Naive thymus-derived CD4-positive, alpha-beta T cell (primary cell): ENCODE data around the gene SHLD2. TPM values are rescaled to one million over a fixed set of nuclear protein-coding genes. Genes with fewer than 3 reads are reported as not detected.
"Not testable (repeated sequence)": the region's sequence is repeated elsewhere in the genome, so short reads cannot be mapped to it uniquely, and the experiment has no call there.

Source experiments
- ATAC-seq: fragments of 150-1000 bp; cut with Tn5 transposase; 2 replicates; pipeline ENCODE4 v1.10.0; 2021; ENCODE audit warnings: mild to moderate bottlenecking, moderate library complexity
- CTCF ChIA-PET: fragments of 350-600 bp; sonication (Branson Sonifier 250); formaldehyde crosslinking; loops from one replicate; lab custom pipeline; 2021; ENCODE audit warnings: antibody characterized with exemption; lab: Charles Lee
- POLR2A ChIA-PET: fragments of 350-600 bp; sonication (Branson Sonifier 250); formaldehyde crosslinking; loops from one replicate; lab custom pipeline; 2021; ENCODE audit warnings: antibody characterized with exemption, inconsistent platforms; lab: Charles Lee
- DNase-seq, 9 donors: peaks; one replicate each; pipeline versions ENCODE4 v3.0.0 to v3.0.0-alpha.2; 2020 to 2022; ENCODE audit warnings: mixed read lengths in 1 of 9
- H3K27ac ChIP-seq: one replicate; pipeline ENCODE4 v1.7.0; 2013; ENCODE audit warnings: mild to moderate bottlenecking, low read depth, low read length, moderate library complexity
- H3K27me3 ChIP-seq, 2 donors: one replicate each; pipeline ENCODE4 v1.7.0; 2013; ENCODE audit warnings: low read length in 2 of 2, mild to moderate bottlenecking in 2 of 2, moderate library complexity in 2 of 2; ENCODE audit not compliant: control insufficient read depth in 2 of 2, insufficient read depth in 2 of 2
- H3K36me3 ChIP-seq, 3 experiments: 1 replicate in 2 of 3; 2 replicates in 1 of 3; pipeline ENCODE4 v1.7.0; 2013; ENCODE audit warnings: low read length in 3 of 3, mild to moderate bottlenecking in 3 of 3, moderate library complexity in 1 of 3; ENCODE audit not compliant: insufficient read depth in 3 of 3, control insufficient read depth in 2 of 3
- H3K4me1 ChIP-seq, 2 donors: one replicate each; pipeline ENCODE4 v1.7.0; 2013; ENCODE audit warnings: low read length in 2 of 2, mild to moderate bottlenecking in 2 of 2, moderate library complexity in 1 of 2; ENCODE audit not compliant: control insufficient read depth in 2 of 2, insufficient read depth in 2 of 2
- H3K4me3 ChIP-seq: 2 replicates; pipeline ENCODE4 v1.7.0; 2013; ENCODE audit warnings: mild to moderate bottlenecking, low read length
- H3K9me3 ChIP-seq, 3 experiments: 1 replicate in 2 of 3; 2 replicates in 1 of 3; pipeline ENCODE4 v1.7.0; 2013; ENCODE audit warnings: low read length in 3 of 3; ENCODE audit not compliant: control insufficient read depth in 2 of 3
- H3K27ac Mint-ChIP-seq, 9 donors: one replicate each; pipeline ENCODE4 v1.8.0; 2020 to 2022; ENCODE audit warnings: mixed read lengths in 9 of 9, mild to moderate bottlenecking in 8 of 9, moderate library complexity in 5 of 9, inconsistent platforms in 2 of 9
- H3K27me3 Mint-ChIP-seq, 5 donors: one replicate each; pipeline ENCODE4 v1.8.0; 2021 to 2022; ENCODE audit warnings: mixed read lengths in 5 of 5, mild to moderate bottlenecking in 1 of 5
- H3K36me3 Mint-ChIP-seq, 5 donors: one replicate each; pipeline ENCODE4 v1.8.0; 2020 to 2022; ENCODE audit warnings: mixed read lengths in 5 of 5, mild to moderate bottlenecking in 3 of 5, inconsistent platforms in 1 of 5
- H3K4me1 Mint-ChIP-seq, 7 donors: one replicate each; pipeline ENCODE4 v1.8.0; 2020 to 2022; ENCODE audit warnings: mixed read lengths in 7 of 7, mild to moderate bottlenecking in 3 of 7, inconsistent platforms in 1 of 7
- H3K4me3 Mint-ChIP-seq, 10 donors: one replicate each; pipeline ENCODE4 v1.8.0; 2020 to 2022; ENCODE audit warnings: mild to moderate bottlenecking in 10 of 10, mixed read lengths in 10 of 10, moderate library complexity in 6 of 10, inconsistent platforms in 2 of 10
- H3K9me3 Mint-ChIP-seq, 11 donors: one replicate each; pipeline ENCODE4 v1.8.0; 2020 to 2022; ENCODE audit warnings: mixed read lengths in 11 of 11, mild to moderate bottlenecking in 4 of 11, inconsistent platforms in 1 of 11, moderate library complexity in 1 of 11
- intact Hi-C, 2 donors: fragments of 100-400 bp; cut with micrococcal nuclease; formaldehyde crosslinking; loops; one replicate each; pipeline ENCODE4 v1.15.1; 2023
- polyA plus RNA-seq, 2 donors: library from polyadenylated mRNA; unstranded; fragments of 300-500 nt; fragmentation: Illumina TruSeq; gene quantifications; one replicate each; pipeline ENCODE4 v1.2.3, GENCODE V29; 2021
- total RNA-seq, 6 experiments: library from RNA in 5 of 6; stranded (reverse) in 5 of 6; gene quantifications; 1 replicate in 5 of 6; 2 replicates in 1 of 6; pipeline ENCODE4 v1.2.3 and lab custom pipeline; 2021 to 2026

The SHLD2 gene
- total and polyA plus RNA-seq, 7 experiments from 2014 or later = 14.9 to 31.4 (median 20.6) TPM

- ATAC-seq, H3K36me3 ChIP-seq, DNase-seq, CTCF ChIA-PET, H3K4me1 Mint-ChIP-seq, H3K27me3 Mint-ChIP-seq, H3K4me3 Mint-ChIP-seq, H3K27ac Mint-ChIP-seq, POLR2A ChIA-PET, H3K4me3 ChIP-seq, H3K36me3 Mint-ChIP-seq, intact Hi-C loops, H3K27ac ChIP-seq, H3K27me3 ChIP-seq, H3K9me3 Mint-ChIP-seq, H3K4me1 ChIP-seq, H3K9me3 ChIP-seq: not testable (repeated sequence)
Observed at GRCh38 chr10:87234854-87235253, 139.8 kb downstream of the SHLD2 start.

- H3K4me3 ChIP-seq, ATAC-seq, CTCF ChIA-PET, H3K36me3 ChIP-seq, H3K9me3 Mint-ChIP-seq, intact Hi-C loops, H3K27ac ChIP-seq, POLR2A ChIA-PET, H3K27ac Mint-ChIP-seq, H3K9me3 ChIP-seq, H3K4me1 ChIP-seq, H3K4me1 Mint-ChIP-seq, DNase-seq, H3K27me3 Mint-ChIP-seq, H3K36me3 Mint-ChIP-seq, H3K27me3 ChIP-seq, H3K4me3 Mint-ChIP-seq: not testable (repeated sequence)
Observed at GRCh38 chr10:87237244-87237643, 142.2 kb downstream of the SHLD2 start.

GRCh38 chr10:87239346-87239808, 144.4 kb downstream of the SHLD2 start:
- H3K4me1 ChIP-seq, CTCF ChIA-PET, H3K4me1 Mint-ChIP-seq, H3K9me3 ChIP-seq, H3K27ac ChIP-seq, H3K27ac Mint-ChIP-seq, POLR2A ChIA-PET, ATAC-seq, H3K4me3 Mint-ChIP-seq, DNase-seq, H3K9me3 Mint-ChIP-seq, H3K27me3 Mint-ChIP-seq, H3K27me3 ChIP-seq, intact Hi-C loops, H3K4me3 ChIP-seq, H3K36me3 Mint-ChIP-seq, H3K36me3 ChIP-seq: not testable (repeated sequence)

Other genes starting within 250 kb of the SHLD2 start
- gene MMRN2, start 137.6 kb upstream of the SHLD2 start, total RNA-seq = under 1 TPM in 2 of 5 experiments, not detected in 3; 0.50 to 0.86 TPM
- gene MMRN2, start 137.6 kb upstream of the SHLD2 start, polyA plus RNA-seq = under 1 TPM; 0.18 to 0.34 TPM
- gene SNCG, start 136.6 kb upstream of the SHLD2 start, total RNA-seq = under 1 TPM in 1 of 5 experiments, not detected in 4; 0.45 TPM
- not detected for gene SNCG, start 136.6 kb upstream of the SHLD2 start, polyA plus RNA-seq
- gene ADIRF, start 126.7 kb upstream of the SHLD2 start, total RNA-seq = under 1 TPM in 1 of 5 experiments, not detected in 4; 0.56 TPM
- under 1 TPM in 1 of 2 donors, not detected in 1; 0.64 TPM for gene ADIRF, start 126.7 kb upstream of the SHLD2 start, polyA plus RNA-seq
- not detected for gene FAM25A, start 74.9 kb upstream of the SHLD2 start, total RNA-seq
- gene FAM25A, start 74.9 kb upstream of the SHLD2 start, polyA plus RNA-seq = not detected
- gene GLUD1, start 363 bp upstream of the SHLD2 start, total RNA-seq = 10 to 100 TPM; 70.2 to 98.1 (median 73.2) TPM
- 100 to 1,000 TPM; 111 to 116 TPM for gene GLUD1, start 363 bp upstream of the SHLD2 start, polyA plus RNA-seq
- 1 to 10 TPM in 4 of 5 experiments, not detected in 1; 1.3 to 1.9 (median 1.6) TPM for gene NUTM2A, start 130.2 kb downstream of the SHLD2 start, total RNA-seq
- gene NUTM2A, start 130.2 kb downstream of the SHLD2 start, polyA plus RNA-seq = under 1 TPM in 1 of 2 donors, not detected in 1; 0.13 TPM